Prostate gland (tissue), 2 donors: Measurements from ENCODE around the gene SNX9.
"Not testable (repeated sequence)": the region's sequence is repeated elsewhere in the genome, so short reads cannot be mapped to it uniquely, and the experiment has no call there.

Experiments
- CTCF ChIP-seq, 4 experiments: fragments of 200-600 bp in 2 of 4; fragments of 450-650 bp in 2 of 4; sonication (generic) in 2 of 4; IDR thresholded peaks; 1 replicate in 3 of 4; 2 replicates in 1 of 4; pipeline ENCODE4 v1.5.1; 2016 to 2019; ENCODE audit warnings: antibody characterized with exemption in 4 of 4, mild to moderate bottlenecking in 2 of 4, moderate library complexity in 2 of 4
- POLR2A ChIP-seq: fragments of 450-650 bp; IDR thresholded peaks from one replicate; pipeline ENCODE4 v1.6.1; 2016; ENCODE audit warnings: antibody characterized with exemption, mild to moderate bottlenecking

- not testable (repeated sequence) for TF ChIP-seq CTCF (IDR thresholded peaks at IDR 0.05); POLR2A
Measured at GRCh38 chr6:157855804-157856203, 32.8 kb downstream of the SNX9 start.
